B cell (primary cell): Measurements from ENCODE around the gene TOM1L2. TPM values are rescaled to one million over a fixed set of nuclear protein-coding genes. Genes with fewer than 3 reads are reported as not detected.

Experiments
- ATAC-seq: fragments of 200-7000 bp; cut with Tn5 transposase; one replicate; pipeline ENCODE4 v1.10.0; 2021; ENCODE audit warnings: low read depth, mild to moderate bottlenecking, moderate number of reproducible peaks, moderate library complexity
- CTCF ChIA-PET: fragments of 350-600 bp; sonication (Branson Sonifier 250); formaldehyde crosslinking; loops from one replicate; lab custom pipeline; 2021; ENCODE audit warnings: antibody characterized with exemption, inconsistent platforms; lab: Charles Lee
- POLR2A ChIA-PET: fragments of 350-600 bp; sonication (Branson Sonifier 250); formaldehyde crosslinking; loops from one replicate; lab custom pipeline; 2021; ENCODE audit warnings: antibody characterized with exemption; lab: Charles Lee
- DNase-seq: peaks from one replicate; pipeline ENCODE4 v3.0.0; 2013
- H2AFZ ChIP-seq: 2 replicates; pipeline ENCODE4 v1.6.1; 2012; ENCODE audit warnings: mild to moderate bottlenecking, low read depth, low read length; ENCODE audit not compliant: insufficient read depth, poor library complexity, severe bottlenecking
- H3K27ac ChIP-seq, 2 donors: 1 replicate in 1 of 2; 2 replicates in 1 of 2; pipeline ENCODE4 v1.5.1; 2012 to 2013; ENCODE audit warnings: low read length in 2 of 2, mild to moderate bottlenecking in 2 of 2, moderate library complexity in 1 of 2
- H3K27me3 ChIP-seq, 4 experiments: fragments of 200-600 bp in 1 of 4; sonication (generic) in 1 of 4; replicated peaks in 1 of 4; 1 replicate in 2 of 4; 2 replicates in 2 of 4; pipeline versions ENCODE4 v1.6.1 to v1.7.0; 2013 to 2016; ENCODE audit warnings: low read length in 3 of 4, mild to moderate bottlenecking in 2 of 4, mixed read lengths in 1 of 4, moderate library complexity in 1 of 4; ENCODE audit not compliant: insufficient read depth in 4 of 4, control insufficient read depth in 3 of 4; ENCODE audit errors: control extremely low read depth in 1 of 4
- H3K36me3 ChIP-seq, 2 experiments: replicated peaks in 1 of 2; 1 replicate in 1 of 2; 2 replicates in 1 of 2; pipeline versions ENCODE4 v1.6.1 to v1.7.1; 2013; ENCODE audit warnings: low read length in 1 of 2; ENCODE audit not compliant: insufficient read depth in 2 of 2, control insufficient read depth in 1 of 2; ENCODE audit errors: control extremely low read depth in 1 of 2, extremely low read depth in 1 of 2
- H3K4me1 ChIP-seq, 2 donors: fragments of 200-600 bp in 1 of 2; sonication (generic) in 1 of 2; 1 replicate in 1 of 2; 2 replicates in 1 of 2; pipeline versions ENCODE4 v1.5.1 to v1.6.1; 2013 to 2017; ENCODE audit warnings: low read length in 2 of 2; ENCODE audit not compliant: control insufficient read depth in 2 of 2, insufficient read depth in 2 of 2
- H3K4me2 ChIP-seq: replicated peaks from 2 replicates; pipeline ENCODE3; 2012; ENCODE audit warnings: mild to moderate bottlenecking, low read depth, low read length; ENCODE audit not compliant: poor library complexity, severe bottlenecking
- H3K4me3 ChIP-seq, 5 experiments: fragments of 200-600 bp in 1 of 5; sonication (generic) in 1 of 5; 1 replicate in 3 of 5; 2 replicates in 2 of 5; pipeline versions ENCODE4 v1.5.1 to v1.7.0; 2011 to 2016; ENCODE audit warnings: low read length in 4 of 5, mild to moderate bottlenecking in 4 of 5, low read depth in 2 of 5, control low read depth in 1 of 5, moderate library complexity in 1 of 5; ENCODE audit not compliant: insufficient read depth in 1 of 5; ENCODE audit errors: control extremely low read depth in 1 of 5, extremely low read depth in 1 of 5
- H3K79me2 ChIP-seq: fragments of 200-600 bp; sonication (generic); one replicate; pipeline ENCODE4 v1.6.0; 2016; ENCODE audit warnings: low read length; ENCODE audit not compliant: control insufficient read depth, insufficient read depth
- H3K9ac ChIP-seq: fragments of 200-600 bp; sonication (generic); 2 replicates; pipeline ENCODE4 v1.6.1; 2017; ENCODE audit warnings: mild to moderate bottlenecking, low read length, moderate library complexity
- H3K9me3 ChIP-seq, 3 donors: one replicate each; pipeline versions ENCODE4 v1.6.1 to v1.7.1; 2013; ENCODE audit warnings: low read length in 2 of 3; ENCODE audit not compliant: control insufficient read depth in 2 of 3, insufficient read depth in 1 of 3; ENCODE audit errors: control extremely low read depth in 1 of 3
- H4K20me1 ChIP-seq: 2 replicates; pipeline ENCODE4 v1.6.0; 2012; ENCODE audit warnings: mild to moderate bottlenecking, low read length; ENCODE audit not compliant: insufficient read depth, control insufficient read depth, poor library complexity, severe bottlenecking
- H3K27ac Mint-ChIP-seq: one replicate; pipeline ENCODE4 v1.8.0; 2021; ENCODE audit warnings: mixed read lengths
- H3K27me3 Mint-ChIP-seq: one replicate; pipeline ENCODE4 v1.8.0; 2021; ENCODE audit warnings: mixed read lengths
- H3K4me1 Mint-ChIP-seq: one replicate; pipeline ENCODE4 v1.8.0; 2021; ENCODE audit warnings: mixed read lengths
- H3K4me3 Mint-ChIP-seq: one replicate; pipeline ENCODE4 v1.8.0; 2021; ENCODE audit warnings: mixed read lengths
- H3K9me3 Mint-ChIP-seq: one replicate; pipeline ENCODE4 v1.8.0; 2022; ENCODE audit warnings: mixed read lengths; ENCODE audit not compliant: insufficient read depth
- EZH2 ChIP-seq: IDR thresholded peaks from 2 replicates; pipeline ENCODE4 v1.6.1; 2012; ENCODE audit warnings: borderline replicate concordance, low read depth, mild to moderate bottlenecking, moderate library complexity, low read length; ENCODE audit not compliant: insufficient read depth, poor library complexity, severe bottlenecking
- WGBS: methylation state at CpG from one replicate; pipeline ENCODE4 v1.1.5; 2013; ENCODE audit warnings: missing lambda C conversion rate; ENCODE audit not compliant: insufficient coverage; 5-methylcytosine and 5-hydroxymethylcytosine counted together
- intact Hi-C: fragments of 100-400 bp; cut with micrococcal nuclease; formaldehyde crosslinking; loops from one replicate; pipeline ENCODE4 v1.10.0; 2022
- polyA plus RNA-seq: library from polyadenylated mRNA; depleted of rRNA; stranded (reverse); fragments of >200 nt; gene quantifications from 2 replicates; pipeline ENCODE4 v1.2.3, GENCODE V29; 2012
- total RNA-seq, 2 donors: library from RNA; stranded (reverse); fragments of 120-200 nt in 1 of 2; gene quantifications; 1 replicate in 1 of 2; 2 replicates in 1 of 2; pipeline versions ENCODE4 v1.2.3 to v1.2.4, GENCODE V29; 2013 to 2022
- TF ChIP-seq, protein P1 (sequence below): fragments of 200-600 bp; IDR thresholded peaks from one replicate; pipeline ENCODE4 v1.8.0; 2022; ENCODE audit warnings: antibody characterized with exemption, mild to moderate bottlenecking

TOM1L2 gene
- total and polyA plus RNA-seq, 2 donors (not counting 1 experiment from before 2014, with no cell fraction given), result 25.1 to 29.7 TPM

DNA sequence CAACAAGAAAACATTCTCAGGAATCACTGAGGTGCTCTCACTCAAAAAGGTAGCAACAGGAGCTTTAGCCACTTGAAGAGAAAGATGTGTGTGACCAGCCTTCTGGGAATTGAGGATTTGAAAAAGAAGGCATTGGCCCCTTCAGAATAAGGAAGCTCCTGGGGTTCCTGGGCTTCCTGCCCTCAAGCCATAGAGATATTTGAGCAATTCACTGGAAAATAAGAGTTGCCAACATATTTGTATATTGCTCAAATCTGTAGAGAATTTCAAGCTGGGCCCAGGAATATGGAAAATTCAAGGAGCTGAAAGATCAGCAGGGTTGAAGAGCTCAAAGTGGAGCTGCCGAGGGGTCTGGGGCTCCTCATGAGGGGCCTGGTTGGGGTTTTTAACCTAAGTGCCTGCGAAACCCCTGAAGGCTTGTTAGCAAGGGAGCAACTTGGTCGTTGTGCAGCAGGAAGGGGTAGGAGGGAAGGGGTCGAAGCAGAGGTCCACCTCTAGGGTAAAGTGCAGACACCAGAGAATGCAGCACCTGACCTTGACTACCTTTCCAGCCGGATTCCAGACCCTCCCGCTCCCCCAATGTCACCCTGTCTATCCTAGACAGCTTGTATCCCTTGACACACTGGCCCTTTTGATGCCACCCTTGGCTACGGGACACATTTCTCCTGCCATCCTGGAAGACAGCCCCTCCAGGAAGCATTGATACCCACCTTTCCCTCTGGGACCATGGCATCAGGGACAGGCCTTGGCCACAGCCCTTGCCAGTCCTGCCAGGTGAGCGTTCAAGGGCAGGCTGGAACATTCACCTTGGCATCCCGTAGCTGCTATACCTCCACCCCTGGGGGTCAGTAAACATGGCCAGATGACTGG, 67.8 kb downstream of the TOM1L2 start:
- Mint-ChIP-seq H3K9me3 (no peaks in the 10 kb centered on the region), H3K27me3 (no peaks in the 10 kb centered on the region), H3K4me3 (no peak overlapping the region), H3K4me1 (no peaks in the 10 kb centered on the region), H3K27ac (no peak overlapping the region)
- Histone ChIP-seq H3K27ac (no peak overlapping the region), H2AFZ (no peak overlapping the region), H3K27me3 (no peaks in the 10 kb centered on the region), H4K20me1 (no peaks in the 10 kb centered on the region), H3K36me3 (peaks cover 0 to 2% of the 10 kb centered on the region in 2 experiments), H3K9me3 (no peaks in the 10 kb centered on the region), H3K4me3 (no peak overlapping the region), H3K4me1 (no peaks in the 10 kb centered on the region), H3K9ac (no peak overlapping the region), H3K4me2 (no peak overlapping the region), H3K79me2 (no peaks in the 10 kb centered on the region)
- ATAC-seq (no peak), DNase-seq (no peak)
- CTCF ChIA-PET, result no interaction called here
- TF ChIP-seq, protein P1, sequence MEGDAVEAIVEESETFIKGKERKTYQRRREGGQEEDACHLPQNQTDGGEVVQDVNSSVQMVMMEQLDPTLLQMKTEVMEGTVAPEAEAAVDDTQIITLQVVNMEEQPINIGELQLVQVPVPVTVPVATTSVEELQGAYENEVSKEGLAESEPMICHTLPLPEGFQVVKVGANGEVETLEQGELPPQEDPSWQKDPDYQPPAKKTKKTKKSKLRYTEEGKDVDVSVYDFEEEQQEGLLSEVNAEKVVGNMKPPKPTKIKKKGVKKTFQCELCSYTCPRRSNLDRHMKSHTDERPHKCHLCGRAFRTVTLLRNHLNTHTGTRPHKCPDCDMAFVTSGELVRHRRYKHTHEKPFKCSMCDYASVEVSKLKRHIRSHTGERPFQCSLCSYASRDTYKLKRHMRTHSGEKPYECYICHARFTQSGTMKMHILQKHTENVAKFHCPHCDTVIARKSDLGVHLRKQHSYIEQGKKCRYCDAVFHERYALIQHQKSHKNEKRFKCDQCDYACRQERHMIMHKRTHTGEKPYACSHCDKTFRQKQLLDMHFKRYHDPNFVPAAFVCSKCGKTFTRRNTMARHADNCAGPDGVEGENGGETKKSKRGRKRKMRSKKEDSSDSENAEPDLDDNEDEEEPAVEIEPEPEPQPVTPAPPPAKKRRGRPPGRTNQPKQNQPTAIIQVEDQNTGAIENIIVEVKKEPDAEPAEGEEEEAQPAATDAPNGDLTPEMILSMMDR, result no peak
- no peak for TF ChIP-seq EZH2
- WGBS, result 96% methylated on average over 7 of the region's 9 CpGs
- POLR2A ChIA-PET, result no interaction called here
- intact Hi-C loops, result no loop called here

DNA sequence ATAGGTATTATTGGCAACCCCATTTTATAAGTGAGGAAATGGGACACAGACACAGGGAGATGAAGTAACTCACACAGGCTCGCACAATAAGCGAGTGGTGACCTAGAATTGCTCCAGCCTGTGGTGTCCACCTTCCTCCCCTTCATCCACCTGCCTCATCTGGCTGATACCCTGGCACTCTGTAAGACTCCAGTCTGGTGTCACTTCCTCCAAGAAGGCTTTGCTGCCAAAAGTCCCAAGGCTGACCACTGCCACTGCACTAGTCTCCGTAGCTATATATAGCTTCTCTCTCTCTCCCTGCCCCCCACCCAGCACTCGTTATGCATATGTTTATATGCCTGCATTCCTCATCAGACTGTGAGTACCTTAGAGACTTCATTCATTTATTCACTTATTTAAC, 69.3 kb downstream of the TOM1L2 start:
- Histone ChIP-seq H2AFZ (no peak overlapping the region), H4K20me1 (no peaks in the 10 kb centered on the region), H3K9ac (no peak overlapping the region), H3K4me1 (no peaks in the 10 kb centered on the region), H3K79me2 (no peaks in the 10 kb centered on the region), H3K9me3 (no peaks in the 10 kb centered on the region), H3K36me3 (peaks cover 0 to 13% of the 10 kb centered on the region in 2 experiments), H3K27me3 (no peaks in the 10 kb centered on the region), H3K4me2 (no peak overlapping the region), H3K27ac (no peak overlapping the region), H3K4me3 (no peak overlapping the region)
- Mint-ChIP-seq H3K27ac (no peak overlapping the region), H3K27me3 (no peaks in the 10 kb centered on the region), H3K4me3 (no peak overlapping the region), H3K4me1 (no peaks in the 10 kb centered on the region), H3K9me3 (no peaks in the 10 kb centered on the region)
- CTCF ChIA-PET, result no interaction called here
- intact Hi-C loops, result no loop called here
- ATAC-seq (no peak), DNase-seq (no peak)
- WGBS, result 91% methylated on average over 3 of the region's 4 CpGs
- POLR2A ChIA-PET, result no interaction called here
- TF ChIP-seq EZH2, result no peak
- TF ChIP-seq, protein P1, result no peak
